Measurements from ENCODE around the gene ERCC3. TPM values are rescaled to one million over a fixed set of nuclear protein-coding genes. Genes with fewer than 3 reads are reported as not detected.
"Not testable (repeated sequence)": the region's sequence is repeated elsewhere in the genome, so short reads cannot be mapped to it uniquely, and the experiment has no call there.

ERCC3 gene
- total RNA-seq, 1 experiment from 2014 or later, result 39.7 TPM

- no peak for DNase-seq (ENCODE audit: low read depth)
These were observed 14.2 kb downstream of the ERCC3 start for GRCh38 chr2:127279781-127280180.

GRCh38 chr2:127278959-127279358 is 15.0 kb downstream of the ERCC3 start:
- no peak for DNase-seq (ENCODE audit: low read depth)

- DNase-seq (ENCODE audit: low read depth), result no peak
These were observed 16.9 kb downstream of the ERCC3 start for GRCh38 chr2:127277028-127277427.

- no peak for DNase-seq (ENCODE audit: low read depth)
These were observed 18.2 kb downstream of the ERCC3 start for GRCh38 chr2:127275789-127276188.

GRCh38 chr2:127275356-127275755 is 18.6 kb downstream of the ERCC3 start:
- no peak for DNase-seq (ENCODE audit: low read depth)

GRCh38 chr2:127270663-127271062 is 23.3 kb downstream of the ERCC3 start:
- no peak for DNase-seq (ENCODE audit: low read depth)

GRCh38 chr2:127261804-127262406 is 32.0 kb downstream of the ERCC3 start:
- DNase-seq (ENCODE audit: low read depth), result no peak

- no peak for DNase-seq (ENCODE audit: low read depth)
These were observed 34.6 kb downstream of the ERCC3 start for GRCh38 chr2:127259355-127259754.

GRCh38 chr2:127256866-127257265 is 37.1 kb downstream of the ERCC3 start:
- no peak for DNase-seq (ENCODE audit: low read depth)

- no peak for DNase-seq (ENCODE audit: low read depth)
These were observed 37.6 kb downstream of the ERCC3 start for GRCh38 chr2:127256381-127256780.

- DNase-seq (ENCODE audit: low read depth), result no peak
These were observed 38.2 kb downstream of the ERCC3 start for GRCh38 chr2:127255721-127256120.

GRCh38 chr2:127255146-127255545 is 38.8 kb downstream of the ERCC3 start:
- DNase-seq (ENCODE audit: low read depth), result no peak

- peak; percentile 50 for DNase-seq (ENCODE audit: low read depth)
These were observed 39.5 kb downstream of the ERCC3 start for GRCh38 chr2:127254386-127254981.

GRCh38 chr2:127241184-127241583 is 52.8 kb downstream of the ERCC3 start:
- DNase-seq (ENCODE audit: low read depth), result not testable (repeated sequence)

- DNase-seq (ENCODE audit: low read depth), result no peak
These were observed 54.5 kb downstream of the ERCC3 start for GRCh38 chr2:127239395-127239794.

GRCh38 chr2:127237768-127238167 is 56.2 kb downstream of the ERCC3 start:
- not testable (repeated sequence) for DNase-seq (ENCODE audit: low read depth)

GRCh38 chr2:127235082-127235702 is 58.8 kb downstream of the ERCC3 start:
- DNase-seq (ENCODE audit: low read depth), result no peak

GRCh38 chr2:127233710-127234109 is 60.2 kb downstream of the ERCC3 start:
- no peak for DNase-seq (ENCODE audit: low read depth)

- DNase-seq (ENCODE audit: low read depth), result no peak
These were observed 62.6 kb downstream of the ERCC3 start for GRCh38 chr2:127231130-127231865.

- no peak for DNase-seq (ENCODE audit: low read depth)
These were observed 64.4 kb downstream of the ERCC3 start for GRCh38 chr2:127229555-127229954.

GRCh38 chr2:127228102-127228501 is 65.8 kb downstream of the ERCC3 start:
- peak; percentile 36 for DNase-seq (ENCODE audit: low read depth)

- not testable (repeated sequence) for DNase-seq (ENCODE audit: low read depth)
These were observed 66.7 kb downstream of the ERCC3 start for GRCh38 chr2:127227264-127227660.
